HepG2 (cell line): Measurements from ENCODE around the gene PPRC1. TPM values are rescaled to one million over a fixed set of nuclear protein-coding genes. Genes with fewer than 3 reads are reported as not detected.

ENCODE experiments used
- CTCF ChIP-seq: sonication (generic); formaldehyde crosslinking; IDR thresholded peaks from 2 replicates; pipeline ENCODE4 v1.5.0; 2020; ENCODE audit warnings: mild to moderate bottlenecking, missing genetic modification reagents, moderate library complexity
- DMAP1 ChIP-seq: IDR thresholded peaks from 2 replicates; pipeline ENCODE4 v1.6.1; 2016
- GPBP1L1 ChIP-seq: sonication (generic); formaldehyde crosslinking; IDR thresholded peaks from 2 replicates; pipeline ENCODE4 v1.5.0; 2020; ENCODE audit warnings: mild to moderate bottlenecking, missing genetic modification reagents
- HBP1 ChIP-seq: IDR thresholded peaks from 2 replicates; pipeline ENCODE4 v1.6.1; 2016; ENCODE audit warnings: low read depth, control low read depth
- HOMEZ ChIP-seq: IDR thresholded peaks from 2 replicates; pipeline ENCODE4 v1.6.1; 2016; ENCODE audit warnings: low read depth
- IKZF4 ChIP-seq: sonication (generic); formaldehyde crosslinking; IDR thresholded peaks from 2 replicates; pipeline ENCODE4 v1.5.1; 2020; ENCODE audit warnings: borderline replicate concordance, mild to moderate bottlenecking, low read depth, missing genetic modification reagents; ENCODE audit errors: not compliant biosample characterization
- KLF16 ChIP-seq, 2 experiments: sonication (generic) in 1 of 2; formaldehyde crosslinking in 1 of 2; IDR thresholded peaks; 2 replicates each; pipeline versions ENCODE4 v1.6.1 to v1.8.0; 2016 to 2023; ENCODE audit warnings: missing genetic modification reagents in 2 of 2, missing compliant biosample characterization in 1 of 2
- LCORL ChIP-seq, 2 experiments: fragments of 450-650 bp in 1 of 2; sonication (generic) in 1 of 2; formaldehyde crosslinking in 1 of 2; IDR thresholded peaks; 2 replicates each; pipeline versions ENCODE4 v1.5.0 to v1.6.1; 2017 to 2020; ENCODE audit warnings: antibody characterized with exemption in 1 of 2, missing genetic modification reagents in 1 of 2
- NFKB2 ChIP-seq: sonication (generic); formaldehyde crosslinking; IDR thresholded peaks from 2 replicates; pipeline ENCODE4 v1.4.0; 2020; ENCODE audit warnings: missing genetic modification reagents, borderline replicate concordance
- PTBP1 ChIP-seq: fragments of 200-400 bp; formaldehyde crosslinking; IDR thresholded peaks from 2 replicates; pipeline ENCODE4 v1.6.1; 2018; ENCODE audit warnings: low read length, low read depth; ENCODE audit not compliant: poor library complexity, severe bottlenecking
- ZNF775 ChIP-seq: sonication (generic); formaldehyde crosslinking; IDR thresholded peaks from 2 replicates; pipeline ENCODE4 v1.4.0; 2020; ENCODE audit warnings: missing genetic modification reagents, mild to moderate bottlenecking, moderate library complexity, borderline replicate concordance
- ZNF879 ChIP-seq: sonication (generic); formaldehyde crosslinking; IDR thresholded peaks from 2 replicates; pipeline ENCODE4 v1.8.1; 2023; ENCODE audit warnings: missing genetic modification reagents
- polyA plus RNA-seq, 8 experiments: library from polyadenylated mRNA; depleted of rRNA in 3 of 8; stranded (reverse) in 7 of 8; unstranded in 1 of 8; fragments of >200 nt; fragmentation: Illumina TruSeq in 4 of 8; extraction: Trizol in 4 of 8; gene quantifications; 2 replicates each; pipeline versions ENCODE4 v1.2.1 to v1.2.3, GENCODE V29; 2011 to 2016; ENCODE audit warnings: low read depth in 4 of 8, missing spikeins in 1 of 8, mixed read lengths in 1 of 8; ENCODE audit not compliant: insufficient read depth in 1 of 8
- total RNA-seq, 5 experiments: library from RNA; depleted of rRNA; stranded (reverse); fragments of >200 nt; fragmentation: Illumina TruSeq; extraction: Trizol; gene quantifications; 2 replicates each; pipeline ENCODE4 v1.2.3, GENCODE V29; 2016; ENCODE audit warnings: low read depth in 1 of 5
- TF ChIP-seq, protein P1 (sequence below): sonication (generic); formaldehyde crosslinking; IDR thresholded peaks from 2 replicates; pipeline ENCODE4 v1.4.0; 2020; ENCODE audit warnings: missing genetic modification reagents, mild to moderate bottlenecking, borderline replicate concordance
- TF ChIP-seq, protein P2 (sequence below): IDR thresholded peaks from 2 replicates; pipeline ENCODE4 v1.6.1; 2018; ENCODE audit warnings: missing genetic modification reagents
- TF ChIP-seq, protein P3 (sequence below): sonication (generic); formaldehyde crosslinking; IDR thresholded peaks from 2 replicates; pipeline ENCODE4 v1.9.0; 2021; ENCODE audit warnings: missing genetic modification reagents, borderline replicate concordance

Gene PPRC1
- total and polyA plus RNA-seq, 2 of the 13 experiments (the other 11 are each of a cell fraction or from before 2014, with no cell fraction given): 18.7 to 24.2 TPM

GRCh38 chr10:102117391-102118159 is 15.3 kb upstream of the PPRC1 start (continued):
- peak; percentile 43; the same call in 1 of the 2 replicates for TF ChIP-seq CTCF (CRISPR knock-in tag)
- TF ChIP-seq, protein P1, sequence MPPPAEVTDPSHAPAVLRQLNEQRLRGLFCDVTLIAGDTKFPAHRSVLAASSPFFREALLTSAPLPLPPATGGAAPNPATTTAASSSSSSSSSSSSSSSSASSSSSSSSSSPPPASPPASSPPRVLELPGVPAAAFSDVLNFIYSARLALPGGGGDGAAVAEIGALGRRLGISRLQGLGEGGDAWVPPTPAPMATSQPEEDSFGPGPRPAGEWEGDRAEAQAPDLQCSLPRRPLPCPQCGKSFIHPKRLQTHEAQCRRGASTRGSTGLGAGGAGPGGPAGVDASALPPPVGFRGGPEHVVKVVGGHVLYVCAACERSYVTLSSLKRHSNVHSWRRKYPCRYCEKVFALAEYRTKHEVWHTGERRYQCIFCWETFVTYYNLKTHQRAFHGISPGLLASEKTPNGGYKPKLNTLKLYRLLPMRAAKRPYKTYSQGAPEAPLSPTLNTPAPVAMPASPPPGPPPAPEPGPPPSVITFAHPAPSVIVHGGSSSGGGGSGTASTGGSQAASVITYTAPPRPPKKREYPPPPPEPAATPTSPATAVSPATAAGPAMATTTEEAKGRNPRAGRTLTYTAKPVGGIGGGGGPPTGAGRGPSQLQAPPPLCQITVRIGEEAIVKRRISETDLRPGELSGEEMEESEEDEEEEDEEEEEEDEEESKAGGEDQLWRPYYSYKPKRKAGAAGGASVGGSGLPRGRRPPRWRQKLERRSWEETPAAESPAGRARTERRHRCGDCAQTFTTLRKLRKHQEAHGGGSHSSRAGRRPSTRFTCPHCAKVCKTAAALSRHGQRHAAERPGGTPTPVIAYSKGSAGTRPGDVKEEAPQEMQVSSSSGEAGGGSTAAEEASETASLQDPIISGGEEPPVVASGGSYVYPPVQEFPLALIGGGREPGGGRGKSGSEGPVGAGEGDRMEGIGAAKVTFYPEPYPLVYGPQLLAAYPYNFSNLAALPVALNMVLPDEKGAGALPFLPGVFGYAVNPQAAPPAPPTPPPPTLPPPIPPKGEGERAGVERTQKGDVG (CRISPR knock-in tag): no peak
- TF ChIP-seq, protein P2, sequence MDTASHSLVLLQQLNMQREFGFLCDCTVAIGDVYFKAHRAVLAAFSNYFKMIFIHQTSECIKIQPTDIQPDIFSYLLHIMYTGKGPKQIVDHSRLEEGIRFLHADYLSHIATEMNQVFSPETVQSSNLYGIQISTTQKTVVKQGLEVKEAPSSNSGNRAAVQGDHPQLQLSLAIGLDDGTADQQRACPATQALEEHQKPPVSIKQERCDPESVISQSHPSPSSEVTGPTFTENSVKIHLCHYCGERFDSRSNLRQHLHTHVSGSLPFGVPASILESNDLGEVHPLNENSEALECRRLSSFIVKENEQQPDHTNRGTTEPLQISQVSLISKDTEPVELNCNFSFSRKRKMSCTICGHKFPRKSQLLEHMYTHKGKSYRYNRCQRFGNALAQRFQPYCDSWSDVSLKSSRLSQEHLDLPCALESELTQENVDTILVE (CRISPR knock-in tag): 0 out of 2 replicates have a peak, but pooled peaks have one; percentile 34
- no peak for TF ChIP-seq ZNF775 (CRISPR knock-in tag)
- no peak for TF ChIP-seq HBP1
- TF ChIP-seq KLF16 (CRISPR knock-in tag; IDR thresholded peaks at IDR 0.05): no peak
- 0 out of 2 replicates have a peak, but pooled peaks have one; percentile 38 for TF ChIP-seq DMAP1
- TF ChIP-seq IKZF4 (CRISPR knock-in tag): no peak
- TF ChIP-seq LCORL (IDR thresholded peaks at IDR 0.05): no peak
- peak; percentile 72 for TF ChIP-seq LCORL (CRISPR knock-in tag; IDR thresholded peaks at IDR 0.05)
- TF ChIP-seq, protein P3, sequence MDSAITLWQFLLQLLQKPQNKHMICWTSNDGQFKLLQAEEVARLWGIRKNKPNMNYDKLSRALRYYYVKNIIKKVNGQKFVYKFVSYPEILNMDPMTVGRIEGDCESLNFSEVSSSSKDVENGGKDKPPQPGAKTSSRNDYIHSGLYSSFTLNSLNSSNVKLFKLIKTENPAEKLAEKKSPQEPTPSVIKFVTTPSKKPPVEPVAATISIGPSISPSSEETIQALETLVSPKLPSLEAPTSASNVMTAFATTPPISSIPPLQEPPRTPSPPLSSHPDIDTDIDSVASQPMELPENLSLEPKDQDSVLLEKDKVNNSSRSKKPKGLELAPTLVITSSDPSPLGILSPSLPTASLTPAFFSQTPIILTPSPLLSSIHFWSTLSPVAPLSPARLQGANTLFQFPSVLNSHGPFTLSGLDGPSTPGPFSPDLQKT (CRISPR knock-in tag): no peak
- TF ChIP-seq HOMEZ (CRISPR knock-in tag): no peak
- peak; percentile 39; the same call in 1 of the 2 replicates for TF ChIP-seq NFKB2 (CRISPR knock-in tag)
- no peak for TF ChIP-seq GPBP1L1 (CRISPR knock-in tag)
- no peak for TF ChIP-seq ZNF879 (CRISPR knock-in tag)
- TF ChIP-seq PTBP1: no peak
